HG03175 (cell line): ENCODE results near the gene TMEM108.
A peak's percentile ranks its signal among the peaks of the same experiment; 100 is the strongest.
"Not testable (repeated sequence)": the region's sequence is repeated elsewhere in the genome, so short reads cannot be mapped to it uniquely, and the experiment has no call there.

Experiments
- ATAC-seq: cut with Tn5 transposase; IDR thresholded peaks from one replicate; pipeline ENCODE4 v1.9.1; 2021; ENCODE audit warnings: mild to moderate bottlenecking, moderate library complexity; ENCODE audit not compliant: unreplicated experiment

Gene TMEM108

GRCh38 chr3:133038089-133038730 is at the start of gene TMEM108:
Gene TMEM108 (plus strand): TSS chr3:133038391.
- no peak for ATAC-seq

- no peak for ATAC-seq
These were observed 42.2 kb upstream of the TMEM108 start for GRCh38 chr3:132995971-132996370.

GRCh38 chr3:132997404-132998185 is 40.6 kb upstream of the TMEM108 start:
- no peak for ATAC-seq

GRCh38 chr3:133005032-133005431 is 33.2 kb upstream of the TMEM108 start:
- ATAC-seq = not testable (repeated sequence)

GRCh38 chr3:133007601-133008000 is 30.6 kb upstream of the TMEM108 start:
- no peak for ATAC-seq

GRCh38 chr3:133014325-133014724 is 23.9 kb upstream of the TMEM108 start:
- no peak for ATAC-seq

GRCh38 chr3:133015573-133015972 is 22.6 kb upstream of the TMEM108 start:
- not testable (repeated sequence) for ATAC-seq

GRCh38 chr3:133016838-133017309 is 21.3 kb upstream of the TMEM108 start:
- no peak for ATAC-seq

GRCh38 chr3:133018921-133019320 is 19.3 kb upstream of the TMEM108 start:
- no peak for ATAC-seq

GRCh38 chr3:133021206-133021605 is 17.0 kb upstream of the TMEM108 start:
- ATAC-seq = no peak

GRCh38 chr3:133023362-133023761 is 14.8 kb upstream of the TMEM108 start:
- no peak for ATAC-seq

GRCh38 chr3:133025546-133025945 is 12.6 kb upstream of the TMEM108 start:
- no peak for ATAC-seq

- no peak for ATAC-seq
These were observed 5.9 kb upstream of the TMEM108 start for GRCh38 chr3:133032301-133032700.

- no peak for ATAC-seq
These were observed 755 bp upstream of the TMEM108 start for GRCh38 chr3:133037436-133037835.

GRCh38 chr3:133038731-133039375 is 662 bp downstream of the TMEM108 start:
- ATAC-seq = no peak

GRCh38 chr3:133040696-133041523 is 2.7 kb downstream of the TMEM108 start:
- ATAC-seq = peak; percentile 53

- no peak for ATAC-seq
These were observed 3.3 kb downstream of the TMEM108 start for GRCh38 chr3:133041524-133041829.

- no peak for ATAC-seq
These were observed 4.6 kb downstream of the TMEM108 start for GRCh38 chr3:133042778-133043177.

- ATAC-seq = no peak
These were observed 9.8 kb downstream of the TMEM108 start for GRCh38 chr3:133047980-133048379.

GRCh38 chr3:133049491-133049890 is 11.3 kb downstream of the TMEM108 start:
- no peak for ATAC-seq

- no peak for ATAC-seq
These were observed 12.7 kb downstream of the TMEM108 start for GRCh38 chr3:133050891-133051290.
